H1 (cell line): ENCODE measurements around the gene PLA2G4D. TPM values are rescaled to one million over a fixed set of nuclear protein-coding genes. Genes with fewer than 3 reads are reported as not detected.

Experiments used
- CTCF ChIA-PET: fragments of 300-600 bp; sonication (Branson Sonifier 250); formaldehyde crosslinking; loops from one replicate; lab custom pipeline; 2021; ENCODE audit not compliant: partially characterized antibody; lab: Charles Lee
- POLR2A ChIA-PET: fragments of 300-600 bp; sonication (Branson Sonifier 250); formaldehyde crosslinking; loops from one replicate; lab custom pipeline; 2021; ENCODE audit warnings: inconsistent platforms; ENCODE audit not compliant: partially characterized antibody; lab: Charles Lee
- DNase-seq, 2 experiments: peaks; one replicate each; pipeline versions ENCODE4 v3.0.0 to v3.0.0-alpha.2; 2010 to 2022; ENCODE audit warnings: low spot score in 2 of 2, low read depth in 1 of 2, mixed read lengths in 1 of 2
- FAIRE-seq: peaks from 2 replicates; lab custom pipeline; 2011; peaks lifted over from hg19 to GRCh38; lab: Jason Lieb, UNC
- H2AFZ ChIP-seq: 2 replicates; pipeline ENCODE4 v1.8.1; 2012; ENCODE audit warnings: low read length, inconsistent platforms
- H2AK5ac ChIP-seq: 2 replicates; pipeline ENCODE4 v1.6.1; 2013; ENCODE audit warnings: low read depth, low read length
- H2BK120ac ChIP-seq: replicated peaks from 2 replicates; pipeline ENCODE3; 2013; ENCODE audit warnings: low read depth, low read length, inconsistent platforms
- H2BK12ac ChIP-seq: 2 replicates; pipeline ENCODE4 v1.6.1; 2013; ENCODE audit warnings: low read depth, low read length
- H2BK15ac ChIP-seq: 2 replicates; pipeline ENCODE4 v1.6.1; 2013; ENCODE audit warnings: low read length
- H2BK20ac ChIP-seq: 2 replicates; pipeline ENCODE4 v1.6.1; 2013; ENCODE audit warnings: low read length
- H2BK5ac ChIP-seq: 2 replicates; pipeline ENCODE4 v1.6.1; 2013; ENCODE audit warnings: low read depth, low read length
- H3K14ac ChIP-seq: 2 replicates; pipeline ENCODE4 v1.6.1; 2013; ENCODE audit warnings: inconsistent platforms; ENCODE audit not compliant: insufficient read length
- H3K18ac ChIP-seq: 2 replicates; pipeline ENCODE4 v1.6.1; 2013; ENCODE audit warnings: low read length; ENCODE audit errors: extremely low read depth
- H3K23ac ChIP-seq: 2 replicates; pipeline ENCODE4 v1.6.1; 2013; ENCODE audit warnings: inconsistent platforms; ENCODE audit not compliant: insufficient read length
- H3K23me2 ChIP-seq: 2 replicates; pipeline ENCODE4 v1.6.1; 2013; ENCODE audit warnings: low read depth, low read length
- H3K27ac ChIP-seq: 2 replicates; pipeline ENCODE4 v1.6.1; 2011; ENCODE audit warnings: low read depth, low read length, inconsistent platforms
- H3K27me3 ChIP-seq, 4 experiments: replicated peaks in 1 of 4; 1 replicate in 1 of 4; 2 replicates in 3 of 4; pipeline versions ENCODE4 v1.6.1 to v1.8.1; 2011 to 2013; ENCODE audit warnings: low read length in 3 of 4, mild to moderate bottlenecking in 3 of 4, inconsistent platforms in 2 of 4, mixed read lengths in 2 of 4, moderate library complexity in 1 of 4; ENCODE audit not compliant: control insufficient read depth in 3 of 4, insufficient read depth in 3 of 4; ENCODE audit errors: extremely low read depth in 1 of 4
- H3K36me3 ChIP-seq, 4 experiments: 2 replicates each; pipeline versions ENCODE4 v1.6.1 to v1.8.1; 2011 to 2013; ENCODE audit warnings: mild to moderate bottlenecking in 4 of 4, low read length in 3 of 4, moderate library complexity in 2 of 4, control low read depth in 1 of 4, inconsistent platforms in 1 of 4; ENCODE audit not compliant: insufficient read depth in 4 of 4, control insufficient read depth in 2 of 4
- H3K4ac ChIP-seq: replicated peaks from 2 replicates; pipeline ENCODE3; 2013; ENCODE audit warnings: low read length, low read depth, mixed read lengths, inconsistent platforms; ENCODE audit not compliant: insufficient read length
- H3K4me1 ChIP-seq, 4 experiments: replicated peaks in 1 of 4; 1 replicate in 1 of 4; 2 replicates in 3 of 4; pipeline versions ENCODE4 v1.6.1 to v1.8.1; 2011 to 2013; ENCODE audit warnings: low read length in 3 of 4, inconsistent platforms in 2 of 4, mixed read lengths in 1 of 4; ENCODE audit not compliant: insufficient read depth in 4 of 4, control insufficient read depth in 3 of 4
- H3K4me2 ChIP-seq, 2 experiments: 2 replicates each; pipeline versions ENCODE4 v1.6.1 to v1.8.1; 2011 to 2013; ENCODE audit warnings: low read depth in 2 of 2, low read length in 2 of 2, control low read depth in 1 of 2, inconsistent platforms in 1 of 2, mild to moderate bottlenecking in 1 of 2; ENCODE audit not compliant: insufficient read depth in 1 of 2
- H3K4me3 ChIP-seq, 4 experiments: fragments of 200-600, 300-600 bp in 1 of 4; sonication (generic), shearing (Covaris generic), sonication (Bioruptor Twin) in 1 of 4; 2 replicates each; pipeline versions ENCODE4 v1.5.1 to v1.8.1; 2011 to 2016; ENCODE audit warnings: low read length in 4 of 4, low read depth in 3 of 4, control low read depth in 2 of 4, inconsistent platforms in 2 of 4, mild to moderate bottlenecking in 2 of 4, mixed read lengths in 1 of 4, moderate library complexity in 1 of 4; ENCODE audit not compliant: insufficient read depth in 2 of 4; ENCODE audit errors: extremely low read depth in 1 of 4
- H3K56ac ChIP-seq: replicated peaks from 2 replicates; pipeline ENCODE3; 2013; ENCODE audit warnings: low read depth, mild to moderate bottlenecking, mixed read lengths, low read length, inconsistent platforms; ENCODE audit not compliant: insufficient read length
- H3K79me1 ChIP-seq: 2 replicates; pipeline ENCODE4 v1.6.1; 2013; ENCODE audit warnings: low read depth, low read length, control low read depth
- H3K79me2 ChIP-seq, 2 experiments: 2 replicates each; pipeline versions ENCODE4 v1.6.1 to v1.8.1; 2012 to 2013; ENCODE audit warnings: low read length in 2 of 2, mild to moderate bottlenecking in 2 of 2, inconsistent platforms in 1 of 2; ENCODE audit not compliant: insufficient read depth in 2 of 2, control insufficient read depth in 1 of 2
- H3K9ac ChIP-seq, 4 experiments: replicated peaks in 1 of 4; 1 replicate in 1 of 4; 2 replicates in 3 of 4; pipeline versions ENCODE4 v1.6.1 to v1.8.1; 2011 to 2013; ENCODE audit warnings: low read depth in 3 of 4, low read length in 3 of 4, control low read depth in 2 of 4, mild to moderate bottlenecking in 2 of 4, moderate library complexity in 2 of 4, inconsistent platforms in 1 of 4; ENCODE audit errors: extremely low read depth in 1 of 4
- H3K9me3 ChIP-seq, 2 experiments: 2 replicates each; pipeline versions ENCODE4 v1.6.1 to v1.8.1; 2012 to 2013; ENCODE audit warnings: mild to moderate bottlenecking in 2 of 2, moderate library complexity in 2 of 2, control low read depth in 1 of 2, inconsistent platforms in 1 of 2, low read depth in 1 of 2, low read length in 1 of 2, mixed read lengths in 1 of 2; ENCODE audit not compliant: insufficient read depth in 2 of 2
- H4K20me1 ChIP-seq, 2 experiments: replicated peaks in 1 of 2; 2 replicates each; pipeline versions ENCODE3 to v1.8.1; 2011 to 2013; ENCODE audit warnings: inconsistent platforms in 2 of 2, low read length in 2 of 2, mild to moderate bottlenecking in 1 of 2; ENCODE audit not compliant: insufficient read depth in 2 of 2, control insufficient read depth in 1 of 2
- H4K5ac ChIP-seq: 2 replicates; pipeline ENCODE4 v1.6.1; 2013; ENCODE audit warnings: low read length, low read depth, mixed read lengths, inconsistent platforms; ENCODE audit not compliant: insufficient read length
- H4K8ac ChIP-seq: 2 replicates; pipeline ENCODE4 v1.8.0; 2013; ENCODE audit warnings: mild to moderate bottlenecking, moderate library complexity, low read length, inconsistent platforms; ENCODE audit not compliant: insufficient read depth; ENCODE audit errors: extremely low read depth
- H4K91ac ChIP-seq: replicated peaks from 2 replicates; pipeline ENCODE3; 2013; ENCODE audit warnings: low read length, mixed read lengths, inconsistent platforms; ENCODE audit not compliant: insufficient read length
- BRCA1 ChIP-seq: IDR thresholded peaks from 2 replicates; pipeline ENCODE4 v1.6.1; 2012; ENCODE audit warnings: low read depth, low read length, improper control_type of control experiment
- SIX5 ChIP-seq: IDR thresholded peaks from 2 replicates; pipeline ENCODE4 v1.6.1; 2011; ENCODE audit warnings: mild to moderate bottlenecking, low read depth, low read length
- TBP ChIP-seq: IDR thresholded peaks from 2 replicates; pipeline ENCODE4 v1.6.1; 2011; ENCODE audit warnings: low read depth, low read length, improper control_type of control experiment
- WGBS, 2 experiments: shearing (Covaris generic) in 1 of 2; methylation state at CpG; one replicate each; pipeline versions ENCODE4 v1.1.6 to v1.1.7; 2013 to 2015; ENCODE audit warnings: low lambda C conversion rate in 2 of 2, mixed read lengths in 2 of 2, inconsistent platforms in 1 of 2, low coverage in 1 of 2, missing lambda C conversion rate in 1 of 2; ENCODE audit not compliant: insufficient replicate concordance in 2 of 2, insufficient coverage in 1 of 2, insufficient read length in 1 of 2; ENCODE audit errors: extremely low coverage in 1 of 2, missing lambda C conversion rate in 1 of 2; 5-methylcytosine and 5-hydroxymethylcytosine counted together
- polyA plus RNA-seq, 7 experiments: library from polyadenylated mRNA; depleted of rRNA in 3 of 7; stranded (reverse) in 5 of 7; unstranded in 2 of 7; fragments of >200 nt in 5 of 7; fragments of 200-250 nt in 2 of 7; gene quantifications; 1 replicate in 5 of 7; 2 replicates in 1 of 7; 4 replicates in 1 of 7; pipeline versions ENCODE4 v1.2.1 to v1.2.3, GENCODE V29; 2011 to 2013; ENCODE audit warnings: missing spikeins in 2 of 7, mixed read lengths in 2 of 7
- total RNA-seq: library from RNA; stranded (reverse); fragmentation: NEBNext Ultra II Directional; extraction: Animal tissue kit (Norgen Biotek cat#: 25700); gene quantifications from 2 replicates; pipeline ENCODE4 v1.2.1, GENCODE V29; 2021
- TF ChIP-seq, protein P1 (sequence below): IDR thresholded peaks from 2 replicates; pipeline ENCODE4 v1.6.1; 2012; ENCODE audit warnings: inconsistent platforms

The PLA2G4D gene
- total and polyA plus RNA-seq, 2 of the 8 experiments (the other 6 are each of a cell fraction or from before 2014, with no cell fraction given) = 0.07 to 0.18 TPM

DNA sequence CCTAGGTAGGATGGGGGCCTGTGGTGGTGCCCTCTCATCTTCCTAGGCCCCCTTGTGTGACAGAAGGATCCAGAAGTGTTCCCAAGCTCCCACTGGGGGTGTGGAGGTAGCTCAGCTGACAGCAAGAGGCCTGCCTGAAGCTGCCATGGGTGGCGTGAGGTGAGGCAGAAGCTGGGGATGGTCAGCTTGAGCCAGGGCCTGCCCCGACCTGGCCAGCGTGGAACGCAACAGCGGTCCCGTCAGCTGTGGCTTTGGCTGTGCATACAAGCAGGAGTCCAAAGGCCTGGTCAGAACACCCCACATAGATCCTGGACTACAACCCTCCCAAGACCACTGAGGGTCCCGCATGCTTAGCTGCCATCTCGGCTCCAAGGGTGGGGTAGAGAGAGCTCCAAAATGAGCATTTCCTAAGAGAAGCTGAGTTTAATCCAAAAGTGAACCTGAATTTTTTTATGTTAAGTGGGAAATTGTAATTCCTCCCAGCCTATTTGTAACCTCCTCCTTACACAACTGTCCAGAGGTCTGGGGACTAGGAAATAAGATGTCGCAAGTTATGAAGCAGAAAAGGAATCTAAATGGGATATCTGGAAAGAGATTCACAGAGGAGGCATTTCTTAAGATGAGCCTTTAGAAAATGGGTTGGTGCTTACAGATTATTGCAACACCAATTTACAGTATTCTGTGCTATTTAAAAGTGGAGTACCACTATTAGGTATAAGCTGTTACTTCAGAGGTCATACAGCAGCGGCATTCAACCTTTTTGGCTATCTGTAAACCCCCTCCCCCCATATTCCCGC is 9.9 kb upstream of the PLA2G4D start:
- ChIA-PET CTCF (interaction anchor here (0.8 to 4.6 kb wide), 7 partner anchors 10 to 34 kb away, joined by 3 to 27 read pairs (median 4); partner anchors contain the start of gene PLA2G4D), POLR2A (interaction anchor here (0.8 kb wide), 1 partner anchor 16 kb away, joined by 3 read pairs; no protein-coding TSS in a partner anchor)
- TF ChIP-seq BRCA1 = no peak
- TF ChIP-seq, protein P1, sequence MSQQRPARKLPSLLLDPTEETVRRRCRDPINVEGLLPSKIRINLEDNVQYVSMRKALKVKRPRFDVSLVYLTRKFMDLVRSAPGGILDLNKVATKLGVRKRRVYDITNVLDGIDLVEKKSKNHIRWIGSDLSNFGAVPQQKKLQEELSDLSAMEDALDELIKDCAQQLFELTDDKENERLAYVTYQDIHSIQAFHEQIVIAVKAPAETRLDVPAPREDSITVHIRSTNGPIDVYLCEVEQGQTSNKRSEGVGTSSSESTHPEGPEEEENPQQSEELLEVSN = no peak
- no peak for TF ChIP-seq TBP
- no peak for TF ChIP-seq SIX5
- Histone ChIP-seq H4K8ac (no peak overlapping the region), H2BK12ac (no peak overlapping the region), H3K27ac (no peak overlapping the region), H3K23ac (no peak overlapping the region), H3K9ac (no peak overlapping the region), H2BK15ac (no peak overlapping the region), H3K14ac (no peak overlapping the region), H2AFZ (no peak overlapping the region), H3K27me3 (no peaks in the 10 kb centered on the region), H3K79me2 (no peaks in the 10 kb centered on the region), H3K23me2 (no peaks in the 10 kb centered on the region), H3K36me3 (no peaks in the 10 kb centered on the region), H3K4ac (no peak overlapping the region), H2BK20ac (no peak overlapping the region), H3K79me1 (no peaks in the 10 kb centered on the region), H2AK5ac (no peak overlapping the region), H3K4me1 (no peaks in the 10 kb centered on the region; a peak in 1 of 7 replicates), H4K5ac (no peak overlapping the region), H3K18ac (no peak overlapping the region), H4K20me1 (no peaks in the 10 kb centered on the region), H3K56ac (no peak overlapping the region), H4K91ac (no peak overlapping the region), H2BK5ac (no peak overlapping the region), H2BK120ac (no peak overlapping the region), H3K4me2 (no peak overlapping the region), H3K9me3 (no peaks in the 10 kb centered on the region), H3K4me3 (no peak overlapping the region)
- no peak for FAIRE-seq
- DNase-seq = no peak
- WGBS, 2 experiments = 85% methylated on average over 11 of the region's 11 CpGs; no CpG with 5 or more reads in 1 of the 2 experiments
